Measurements from ENCODE around the gene TAAR5.
"Not testable (repeated sequence)": the region's sequence is repeated elsewhere in the genome, so short reads cannot be mapped to it uniquely, and the experiment has no call there.

Gene TAAR5

GRCh38 chr6:132569170-132569569 lies 20.4 kb downstream of the TAAR5 start:
- no peak for DNase-seq

- DNase-seq = no peak
These were observed 20.9 kb downstream of the TAAR5 start for GRCh38 chr6:132568611-132569010.

GRCh38 chr6:132567566-132567965 lies 22.0 kb downstream of the TAAR5 start:
- no peak for DNase-seq

- DNase-seq = no peak
These were observed 23.1 kb downstream of the TAAR5 start for GRCh38 chr6:132566404-132566803.

GRCh38 chr6:132560087-132560486 lies 29.5 kb downstream of the TAAR5 start:
- DNase-seq = not testable (repeated sequence)

GRCh38 chr6:132552372-132552771 lies 37.2 kb downstream of the TAAR5 start, which contains the start of gene TAAR8:
Gene TAAR8 (plus strand): TSS chr6:132552672. CDS start chr6:132552693, 21 bp downstream.
- no peak for DNase-seq

GRCh38 chr6:132551214-132551613 lies 38.3 kb downstream of the TAAR5 start:
- DNase-seq = no peak

- no peak for DNase-seq
These were observed 40.6 kb downstream of the TAAR5 start for GRCh38 chr6:132548746-132549463.

GRCh38 chr6:132544826-132545225 lies 44.7 kb downstream of the TAAR5 start:
- no peak for DNase-seq
